ENCODE results near the gene AIF1L. TPM values are rescaled to one million over a fixed set of nuclear protein-coding genes. Genes with fewer than 3 reads are reported as not detected.

The AIF1L gene
- polyA plus RNA-seq, 1 experiment = 0.05 TPM

- POLR2A ChIA-PET = no interaction called here
- CTCF ChIA-PET = interaction anchor here (0.6 to 6.6 kb wide), 33 partner anchors 8 to 356 kb away, joined by 3 to 61 read pairs (median 5); partner anchors contain the start of gene NUP214
- Histone ChIP-seq H3K4me3 (ENCODE audit: low read depth, low read length) (no peak overlapping the region), H3K27me3 (ENCODE audit: control insufficient read depth, insufficient read depth, low read length) (no peaks in the 10 kb centered on the region), H3K36me3 (ENCODE audit: control insufficient read depth, insufficient read depth, low read length) (no peaks in the 10 kb centered on the region)
- no peak for DNase-seq (ENCODE audit: low read depth)
- TF ChIP-seq CTCF (IDR thresholded peaks at IDR 0.05; ENCODE audit: insufficient read depth, low read depth, low read length) = no peak
Observed at GRCh38 chr9:131056781-131057506, 39.4 kb upstream of the AIF1L start.

DNA sequence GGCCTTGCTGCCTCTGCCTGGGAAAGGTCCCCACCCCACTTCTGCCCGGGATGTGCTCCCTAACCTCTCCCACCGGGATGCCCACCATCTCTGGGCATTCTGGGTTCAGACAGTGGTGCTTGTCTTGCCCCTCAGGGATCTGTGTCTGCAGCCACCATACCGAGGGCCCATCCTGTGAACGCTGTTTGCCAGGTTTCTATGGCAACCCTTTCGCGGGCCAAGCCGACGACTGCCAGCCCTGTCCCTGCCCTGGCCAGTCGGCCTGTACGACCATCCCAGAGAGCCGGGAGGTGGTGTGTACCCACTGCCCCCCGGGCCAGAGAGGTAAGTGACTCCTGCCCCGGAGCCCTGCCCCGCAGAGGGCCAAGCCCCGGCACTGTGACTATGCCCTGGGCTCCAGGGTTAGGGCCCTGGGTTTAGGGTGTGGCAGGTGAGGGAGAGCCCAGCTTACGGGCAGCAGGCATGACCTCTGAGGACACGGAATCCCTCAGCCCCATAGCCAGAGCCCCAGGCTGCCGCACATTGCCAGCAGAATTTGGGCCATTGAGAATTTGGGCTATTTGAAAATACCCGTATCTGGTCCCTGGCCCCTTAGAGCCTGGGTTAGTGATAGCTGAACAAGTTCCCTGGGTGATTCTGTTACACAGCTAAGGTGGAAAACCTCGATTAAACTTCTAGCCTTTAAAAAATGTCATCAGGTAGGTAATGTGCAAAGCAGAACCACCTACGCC lies 35.3 kb upstream of the AIF1L start:
- no peak for DNase-seq (ENCODE audit: low read depth)
- no peak for TF ChIP-seq CTCF (IDR thresholded peaks at IDR 0.05; ENCODE audit: insufficient read depth, low read depth, low read length)
- Histone ChIP-seq H3K36me3 (ENCODE audit: control insufficient read depth, insufficient read depth, low read length) (no peaks in the 10 kb centered on the region), H3K4me3 (ENCODE audit: low read depth, low read length) (no peak overlapping the region), H3K27me3 (ENCODE audit: control insufficient read depth, insufficient read depth, low read length) (0 out of 2 replicates have a peak, but pooled peaks cover 2% of the 10 kb centered on the region)
- ChIA-PET POLR2A (no interaction called here), CTCF (interaction anchor here (0.7 to 0.8 kb wide), 3 partner anchors 15 to 105 kb away, joined by 3 read pairs; no protein-coding TSS in a partner anchor)

DNA sequence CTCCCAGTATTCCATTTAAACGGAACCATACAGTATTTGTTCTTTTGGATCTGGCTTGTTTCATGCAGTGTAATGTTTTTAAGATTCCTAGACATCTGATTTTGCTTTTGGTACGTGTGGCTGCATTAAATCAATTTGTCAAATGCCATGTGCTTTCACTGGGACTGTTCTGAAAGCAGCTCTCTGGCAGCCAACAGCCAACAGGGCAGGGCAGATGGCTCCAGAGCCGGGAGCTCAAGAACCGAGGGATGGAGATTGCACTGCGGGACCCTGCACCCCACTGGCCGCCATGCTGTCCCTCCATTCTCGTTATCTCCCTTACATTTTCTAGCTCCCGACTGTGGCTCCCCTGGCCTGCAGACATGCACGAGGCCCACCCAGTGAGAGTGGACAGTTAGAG lies 33.4 kb upstream of the AIF1L start:
- DNase-seq (ENCODE audit: low read depth) = no peak
- Histone ChIP-seq H3K27me3 (ENCODE audit: control insufficient read depth, insufficient read depth, low read length) (peaks cover 6% of the 10 kb centered on the region; the same call in 1 of the 2 replicates), H3K36me3 (ENCODE audit: control insufficient read depth, insufficient read depth, low read length) (no peaks in the 10 kb centered on the region), H3K4me3 (ENCODE audit: low read depth, low read length) (no peak overlapping the region)
- ChIA-PET POLR2A (no interaction called here), CTCF (interaction anchor here (1.1 to 1.6 kb wide), 3 partner anchors 10 to 16 kb away, joined by 3 to 6 read pairs (median 5); no protein-coding TSS in a partner anchor)
- TF ChIP-seq CTCF (IDR thresholded peaks at IDR 0.05; ENCODE audit: insufficient read depth, low read depth, low read length) = no peak

DNA sequence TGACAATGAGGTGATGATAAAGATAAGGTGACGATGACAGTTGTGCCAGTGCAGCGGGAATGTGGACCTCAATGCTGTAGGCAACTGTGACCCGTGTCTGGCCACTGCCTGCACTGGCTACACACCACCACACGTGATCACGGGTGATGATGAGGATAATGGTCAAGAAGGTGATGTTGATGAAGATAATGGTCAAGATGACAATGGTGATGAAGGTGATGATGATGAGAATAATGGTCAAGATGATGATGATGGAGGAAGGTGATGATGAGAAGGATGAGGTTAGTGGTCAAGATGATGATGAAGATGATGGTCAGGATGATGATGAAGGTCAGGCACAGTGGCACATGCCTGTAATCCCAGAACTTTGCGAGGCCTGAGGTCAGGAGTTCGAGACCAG lies 30.7 kb upstream of the AIF1L start:
- DNase-seq (ENCODE audit: low read depth) = no peak

More for the DNA sequence above, 30.7 kb upstream of the AIF1L start:
- CTCF ChIA-PET = no interaction called here
- peaks cover 6% of the 10 kb centered on the region; the same call in 1 of the 2 replicates for H3K27me3 ChIP-seq (ENCODE audit: control insufficient read depth, insufficient read depth, low read length)
- H3K36me3 ChIP-seq (ENCODE audit: control insufficient read depth, insufficient read depth, low read length) = no peaks in the 10 kb centered on the region
- no peak overlapping the region for H3K4me3 ChIP-seq (ENCODE audit: low read depth, low read length)
- POLR2A ChIA-PET = no interaction called here
- no peak for TF ChIP-seq CTCF (IDR thresholded peaks at IDR 0.05; ENCODE audit: insufficient read depth, low read depth, low read length)
